ENCODE results near the gene LAG3. TPM values are rescaled to one million over a fixed set of nuclear protein-coding genes. Genes with fewer than 3 reads are reported as not detected.

Gene LAG3
- total RNA-seq, 1 experiment from 2014 or later: 1.9 TPM

GRCh38 chr12:6799147-6799546 lies 26.8 kb downstream of the LAG3 start:
- Histone ChIP-seq H3K27me3 (replicated peaks; ENCODE audit: control insufficient read depth, insufficient read depth, low read length) (no peaks in the 10 kb centered on the region), H3K9me3 (peaks cover 1% of the 10 kb centered on the region), H3K4me3 (ENCODE audit: low read depth, low read length) (no peak overlapping the region), H3K4me1 (no peaks in the 10 kb centered on the region), H3K36me3 (ENCODE audit: control insufficient read depth, insufficient read depth, low read length) (no peaks in the 10 kb centered on the region)
- peaks cover 11% of the 10 kb centered on the region for H3K9me3 Mint-ChIP-seq (ENCODE audit: unreplicated experiment)
- TF ChIP-seq, protein P1, sequence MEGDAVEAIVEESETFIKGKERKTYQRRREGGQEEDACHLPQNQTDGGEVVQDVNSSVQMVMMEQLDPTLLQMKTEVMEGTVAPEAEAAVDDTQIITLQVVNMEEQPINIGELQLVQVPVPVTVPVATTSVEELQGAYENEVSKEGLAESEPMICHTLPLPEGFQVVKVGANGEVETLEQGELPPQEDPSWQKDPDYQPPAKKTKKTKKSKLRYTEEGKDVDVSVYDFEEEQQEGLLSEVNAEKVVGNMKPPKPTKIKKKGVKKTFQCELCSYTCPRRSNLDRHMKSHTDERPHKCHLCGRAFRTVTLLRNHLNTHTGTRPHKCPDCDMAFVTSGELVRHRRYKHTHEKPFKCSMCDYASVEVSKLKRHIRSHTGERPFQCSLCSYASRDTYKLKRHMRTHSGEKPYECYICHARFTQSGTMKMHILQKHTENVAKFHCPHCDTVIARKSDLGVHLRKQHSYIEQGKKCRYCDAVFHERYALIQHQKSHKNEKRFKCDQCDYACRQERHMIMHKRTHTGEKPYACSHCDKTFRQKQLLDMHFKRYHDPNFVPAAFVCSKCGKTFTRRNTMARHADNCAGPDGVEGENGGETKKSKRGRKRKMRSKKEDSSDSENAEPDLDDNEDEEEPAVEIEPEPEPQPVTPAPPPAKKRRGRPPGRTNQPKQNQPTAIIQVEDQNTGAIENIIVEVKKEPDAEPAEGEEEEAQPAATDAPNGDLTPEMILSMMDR (IDR thresholded peaks at IDR 0.05; ENCODE audit: insufficient read depth in 1 of 2, low read depth in 1 of 2, low read length in 1 of 2, severe bottlenecking in 1 of 2, unreplicated experiment in 1 of 2): no peak
- ChIA-PET POLR2A (no interaction called here), CTCF (no interaction called here)
- H3K36me3 Mint-ChIP-seq (ENCODE audit: insufficient read depth, unreplicated experiment): no peaks in the 10 kb centered on the region
- intact Hi-C loops (cut with micrococcal nuclease; ENCODE audit: unreplicated experiment): no loop called here
- H3K27me3 Mint-ChIP-seq (ENCODE audit: insufficient read depth, unreplicated experiment): no peaks in the 10 kb centered on the region
- H3K27ac Mint-ChIP-seq (ENCODE audit: unreplicated experiment): no peak overlapping the region
- peaks cover 21% of the 10 kb centered on the region for H3K4me1 Mint-ChIP-seq (ENCODE audit: low read depth, unreplicated experiment)
- H3K4me3 Mint-ChIP-seq (ENCODE audit: unreplicated experiment): no peak overlapping the region
- BruUV-seq (replicated peaks): no TSS peak
- no peak for DNase-seq

DNA sequence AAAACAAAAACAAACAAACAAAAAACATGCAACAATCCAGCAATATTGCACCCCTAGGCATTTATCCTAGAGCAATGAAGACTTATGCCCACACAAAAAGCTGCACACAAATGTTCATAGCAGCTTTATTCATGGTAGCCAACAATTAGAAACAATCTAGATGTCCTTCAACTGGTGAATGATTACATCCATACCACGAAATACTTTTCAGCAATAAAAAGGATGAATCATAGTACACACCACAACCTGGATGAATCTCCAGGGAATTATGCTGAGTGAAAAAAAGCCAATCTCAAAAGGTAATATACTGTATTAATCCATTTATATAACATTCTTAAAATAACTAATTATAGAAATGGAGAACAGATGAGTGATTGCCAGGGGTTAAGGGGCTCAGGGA lies 34.9 kb downstream of the LAG3 start:
- no peaks in the 10 kb centered on the region for H3K27me3 Mint-ChIP-seq (ENCODE audit: insufficient read depth, unreplicated experiment)
- intact Hi-C loops (cut with micrococcal nuclease; ENCODE audit: unreplicated experiment): no loop called here
- no TSS peak for BruUV-seq (replicated peaks)
- no peaks in the 10 kb centered on the region for H3K9me3 Mint-ChIP-seq (ENCODE audit: unreplicated experiment)
- no peaks in the 10 kb centered on the region for H3K27me3 ChIP-seq (replicated peaks; ENCODE audit: control insufficient read depth, insufficient read depth, low read length)
- H3K4me1 ChIP-seq: no peaks in the 10 kb centered on the region; the same call in 1 of the 2 replicates
- H3K4me1 Mint-ChIP-seq (ENCODE audit: low read depth, unreplicated experiment): peaks cover 10% of the 10 kb centered on the region
- no peak overlapping the region for H3K4me3 Mint-ChIP-seq (ENCODE audit: unreplicated experiment)
- H3K9me3 ChIP-seq: peaks cover 4% of the 10 kb centered on the region
- H3K27ac Mint-ChIP-seq (ENCODE audit: unreplicated experiment): no peak overlapping the region
- TF ChIP-seq, protein P1 (IDR thresholded peaks at IDR 0.05; ENCODE audit: insufficient read depth in 1 of 2, low read depth in 1 of 2, low read length in 1 of 2, severe bottlenecking in 1 of 2, unreplicated experiment in 1 of 2): no peak
- H3K36me3 ChIP-seq (ENCODE audit: control insufficient read depth, insufficient read depth, low read length): no peaks in the 10 kb centered on the region
- CTCF ChIA-PET: no interaction called here
- no peaks in the 10 kb centered on the region for H3K36me3 Mint-ChIP-seq (ENCODE audit: insufficient read depth, unreplicated experiment)
- POLR2A ChIA-PET: interaction anchor here (0.6 to 0.7 kb wide), 2 partner anchors 33 to 53 kb away, joined by 3 to 12 read pairs; no protein-coding TSS in a partner anchor
- H3K4me3 ChIP-seq (ENCODE audit: low read depth, low read length): no peak overlapping the region
- no peak for DNase-seq

GRCh38 chr12:6809056-6809455 lies 36.7 kb downstream of the LAG3 start:
- CTCF ChIA-PET: no interaction called here
- Histone ChIP-seq H3K9me3 (peaks cover 3% of the 10 kb centered on the region), H3K4me3 (ENCODE audit: low read depth, low read length) (no peak overlapping the region), H3K27me3 (replicated peaks; ENCODE audit: control insufficient read depth, insufficient read depth, low read length) (no peaks in the 10 kb centered on the region), H3K4me1 (no peaks in the 10 kb centered on the region; the same call in 1 of the 2 replicates), H3K36me3 (ENCODE audit: control insufficient read depth, insufficient read depth, low read length) (no peaks in the 10 kb centered on the region)
- H3K4me1 Mint-ChIP-seq (ENCODE audit: low read depth, unreplicated experiment): peaks cover 10% of the 10 kb centered on the region
- no peak for DNase-seq
- no peak overlapping the region for H3K4me3 Mint-ChIP-seq (ENCODE audit: unreplicated experiment)
- no peaks in the 10 kb centered on the region for H3K9me3 Mint-ChIP-seq (ENCODE audit: unreplicated experiment)
- H3K27ac Mint-ChIP-seq (ENCODE audit: unreplicated experiment): no peak overlapping the region
- H3K36me3 Mint-ChIP-seq (ENCODE audit: insufficient read depth, unreplicated experiment): no peaks in the 10 kb centered on the region
- TF ChIP-seq, protein P1 (IDR thresholded peaks at IDR 0.05; ENCODE audit: insufficient read depth in 1 of 2, low read depth in 1 of 2, low read length in 1 of 2, severe bottlenecking in 1 of 2, unreplicated experiment in 1 of 2): no peak
- POLR2A ChIA-PET: no interaction called here
- intact Hi-C loops (cut with micrococcal nuclease; ENCODE audit: unreplicated experiment): no loop called here
- no peaks in the 10 kb centered on the region for H3K27me3 Mint-ChIP-seq (ENCODE audit: insufficient read depth, unreplicated experiment)
- no TSS peak for BruUV-seq (replicated peaks)
